ENCODE data around the gene DLK1. TPM values are rescaled to one million over a fixed set of nuclear protein-coding genes. Genes with fewer than 3 reads are reported as not detected.

Gene DLK1
- total and polyA plus RNA-seq, 2 of the 13 experiments (the other 11 are each of a cell fraction or from before 2014, with no cell fraction given), result 95.5 to 312 TPM

GRCh38 chr14:100762089-100762515, 35.4 kb downstream of the DLK1 start (continued):
- no peak for TF ChIP-seq ZBTB37 (CRISPR knock-in tag; IDR thresholded peaks at IDR 0.05)
- TF ChIP-seq REPIN1 (CRISPR knock-in tag; IDR thresholded peaks at IDR 0.05; ENCODE audit: borderline replicate concordance, low read depth), result peak; percentile 38; the same call in 1 of the 2 replicates
- TF ChIP-seq ZNF232 (CRISPR knock-in tag; IDR thresholded peaks at IDR 0.05; ENCODE audit: borderline replicate concordance), result peak; percentile 42; the same call in 1 of the 2 replicates
- peak; percentile 78 for TF ChIP-seq MED1 (CRISPR knock-in tag; IDR thresholded peaks at IDR 0.05)
- no peak for TF ChIP-seq ZNF318 (CRISPR knock-in tag; IDR thresholded peaks at IDR 0.05)
- TF ChIP-seq PPARG (CRISPR knock-in tag; conservative IDR thresholded peaks at IDR 0.05), result no peak
- TF ChIP-seq ZNF256 (CRISPR knock-in tag; conservative IDR thresholded peaks at IDR 0.05), result no peak
- 0 out of 2 replicates have a peak, but pooled peaks have one; percentile 47 for TF ChIP-seq KAT7 (CRISPR knock-in tag; IDR thresholded peaks at IDR 0.05; ENCODE audit: borderline replicate concordance)
- peak in 1 of 2 experiments; percentile 50; a peak in 1 of 4 replicates for TF ChIP-seq KLF16 (CRISPR knock-in tag; IDR thresholded peaks at IDR 0.05)
- 0 out of 2 replicates have a peak, but pooled peaks have one; percentile 26 for TF ChIP-seq ATF5 (CRISPR knock-in tag; IDR thresholded peaks at IDR 0.05; ENCODE audit: low read depth)
- peak; percentile 63 for TF ChIP-seq RARA (CRISPR knock-in tag; IDR thresholded peaks at IDR 0.05)
- TF ChIP-seq CEBPG (CRISPR knock-in tag; IDR thresholded peaks at IDR 0.05), result peak; percentile 100
- TF ChIP-seq HMGXB3 (CRISPR knock-in tag; IDR thresholded peaks at IDR 0.05; ENCODE audit: borderline replicate concordance), result peak; percentile 60; the same call in 1 of the 2 replicates
- TF ChIP-seq MTA1 (CRISPR knock-in tag; IDR thresholded peaks at IDR 0.05; ENCODE audit: borderline replicate concordance), result no peak
